Ramos (cell line): ENCODE measurements around the gene FTO.

Experiments used
- in situ Hi-C: fragments of 300-500 bp; cut with MboI; formaldehyde crosslinking; loops from one replicate; pipeline ENCODE4 v1.14.3; 2022; ENCODE audit warnings: low sequenced_read_pairs; ENCODE audit not compliant: unreplicated experiment

The FTO gene

GRCh38 chr16:54096607-54097006 is 392.7 kb downstream of the FTO start:
- in situ Hi-C loops = no loop called here

GRCh38 chr16:54097774-54098173 is 393.8 kb downstream of the FTO start:
- in situ Hi-C loops = no loop called here

GRCh38 chr16:54098247-54098646 is 394.3 kb downstream of the FTO start:
- in situ Hi-C loops = no loop called here

GRCh38 chr16:54099627-54100026 is 395.7 kb downstream of the FTO start:
- in situ Hi-C loops = no loop called here

GRCh38 chr16:54102888-54103866 is 399.2 kb downstream of the FTO start:
- in situ Hi-C loops = no loop called here

- in situ Hi-C loops = no loop called here
Observed at GRCh38 chr16:54106057-54106456, 402.1 kb downstream of the FTO start.

GRCh38 chr16:54107583-54108202 is 403.7 kb downstream of the FTO start:
- in situ Hi-C loops = no loop called here

- in situ Hi-C loops = no loop called here
Observed at GRCh38 chr16:54110016-54110981, 406.3 kb downstream of the FTO start.

GRCh38 chr16:54112451-54113206 is 408.7 kb downstream of the FTO start:
- in situ Hi-C loops = no loop called here

GRCh38 chr16:54115558-54115957 is 411.6 kb downstream of the FTO start:
- in situ Hi-C loops = no loop called here

- in situ Hi-C loops = no loop called here
Observed at GRCh38 chr16:54116124-54116655, 412.2 kb downstream of the FTO start.

- in situ Hi-C loops = no loop called here
Observed at GRCh38 chr16:54118846-54119245, 414.9 kb downstream of the FTO start.

GRCh38 chr16:54120846-54121480 is 417.0 kb downstream of the FTO start:
- in situ Hi-C loops = no loop called here

GRCh38 chr16:54121539-54122295 is 417.8 kb downstream of the FTO start:
- in situ Hi-C loops = no loop called here

- in situ Hi-C loops = no loop called here
Observed at GRCh38 chr16:54123766-54124165, 419.8 kb downstream of the FTO start.

- in situ Hi-C loops = no loop called here
Observed at GRCh38 chr16:54125751-54126655, 422.0 kb downstream of the FTO start.

- in situ Hi-C loops = no loop called here
Observed at GRCh38 chr16:54126907-54127306, 423.0 kb downstream of the FTO start.
